GM18909 (cell line): ENCODE results near the gene ADAMTS2.

Experiments used
- ATAC-seq: cut with Tn5 transposase; IDR thresholded peaks from one replicate; pipeline ENCODE4 v1.9.1; 2021; ENCODE audit warnings: mild to moderate bottlenecking; ENCODE audit not compliant: unreplicated experiment, poor library complexity

Gene ADAMTS2

DNA sequence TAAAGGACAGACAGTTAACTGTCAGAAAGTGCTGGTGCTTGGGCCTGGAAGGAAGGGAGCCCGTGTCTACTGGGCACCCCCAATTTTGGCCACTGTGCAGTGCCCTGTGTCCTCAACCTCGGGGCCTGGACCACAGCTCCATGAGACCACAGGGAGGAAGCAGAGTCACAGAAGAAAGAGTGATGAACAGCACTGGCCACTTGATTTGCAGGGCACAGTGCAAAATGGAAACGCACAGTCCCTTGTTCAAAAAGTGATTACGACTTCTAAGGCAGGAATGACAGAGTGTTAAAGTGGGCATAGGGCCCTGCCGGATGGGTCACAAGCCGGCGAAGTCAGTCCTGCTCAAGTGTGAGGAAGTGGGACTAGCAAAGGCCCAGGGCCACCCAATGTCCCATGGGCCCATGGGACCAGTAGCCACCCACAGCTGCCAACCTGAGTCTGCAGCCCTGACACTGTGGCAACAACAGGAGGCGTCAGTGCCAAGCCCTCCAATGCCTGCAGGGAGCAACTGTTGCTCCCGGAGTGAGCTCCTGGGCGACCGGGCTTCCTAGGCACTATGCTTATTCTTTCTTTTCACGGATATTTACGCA lies 85.4 kb downstream of the ADAMTS2 start:
- ATAC-seq = no peak

DNA sequence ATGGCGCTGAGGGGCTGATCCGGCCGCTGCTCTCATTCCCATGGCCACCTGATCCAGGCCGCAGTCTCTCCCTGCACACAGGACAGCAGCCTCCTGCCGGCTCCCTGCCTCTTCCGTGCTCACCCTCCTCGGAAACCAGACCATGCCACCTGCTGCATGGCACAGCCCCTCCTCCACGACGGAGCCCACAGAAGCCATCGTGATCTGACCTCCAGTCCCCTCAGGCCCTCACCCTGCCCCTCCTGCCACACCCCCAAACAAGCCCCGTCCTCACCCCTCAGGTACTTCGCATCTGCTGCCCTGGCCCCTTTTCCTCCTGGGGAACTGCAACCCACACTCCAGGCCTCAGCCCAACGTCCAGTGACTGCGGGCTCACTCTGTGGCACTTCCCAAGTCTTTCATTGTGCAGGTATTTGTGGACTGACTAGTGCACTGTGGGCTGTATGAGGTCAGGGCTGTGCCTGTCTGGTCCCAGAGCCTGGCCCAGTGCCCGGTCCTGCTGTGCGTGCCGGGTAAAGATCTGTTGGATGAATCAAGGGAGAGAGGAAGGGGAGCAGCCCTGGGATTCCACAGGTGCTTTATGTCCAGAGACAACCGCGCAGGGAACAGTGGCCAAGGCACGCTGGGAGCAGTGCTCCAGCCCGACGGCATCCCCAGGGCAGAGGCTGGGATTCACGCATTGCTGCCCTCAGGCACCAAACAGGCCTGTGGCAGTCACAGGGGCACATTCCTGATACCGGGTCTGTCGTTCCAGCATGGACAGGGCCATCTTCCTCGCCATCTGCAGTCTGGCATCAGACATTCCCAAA lies 86.1 kb downstream of the ADAMTS2 start:
- ATAC-seq = no peak

DNA sequence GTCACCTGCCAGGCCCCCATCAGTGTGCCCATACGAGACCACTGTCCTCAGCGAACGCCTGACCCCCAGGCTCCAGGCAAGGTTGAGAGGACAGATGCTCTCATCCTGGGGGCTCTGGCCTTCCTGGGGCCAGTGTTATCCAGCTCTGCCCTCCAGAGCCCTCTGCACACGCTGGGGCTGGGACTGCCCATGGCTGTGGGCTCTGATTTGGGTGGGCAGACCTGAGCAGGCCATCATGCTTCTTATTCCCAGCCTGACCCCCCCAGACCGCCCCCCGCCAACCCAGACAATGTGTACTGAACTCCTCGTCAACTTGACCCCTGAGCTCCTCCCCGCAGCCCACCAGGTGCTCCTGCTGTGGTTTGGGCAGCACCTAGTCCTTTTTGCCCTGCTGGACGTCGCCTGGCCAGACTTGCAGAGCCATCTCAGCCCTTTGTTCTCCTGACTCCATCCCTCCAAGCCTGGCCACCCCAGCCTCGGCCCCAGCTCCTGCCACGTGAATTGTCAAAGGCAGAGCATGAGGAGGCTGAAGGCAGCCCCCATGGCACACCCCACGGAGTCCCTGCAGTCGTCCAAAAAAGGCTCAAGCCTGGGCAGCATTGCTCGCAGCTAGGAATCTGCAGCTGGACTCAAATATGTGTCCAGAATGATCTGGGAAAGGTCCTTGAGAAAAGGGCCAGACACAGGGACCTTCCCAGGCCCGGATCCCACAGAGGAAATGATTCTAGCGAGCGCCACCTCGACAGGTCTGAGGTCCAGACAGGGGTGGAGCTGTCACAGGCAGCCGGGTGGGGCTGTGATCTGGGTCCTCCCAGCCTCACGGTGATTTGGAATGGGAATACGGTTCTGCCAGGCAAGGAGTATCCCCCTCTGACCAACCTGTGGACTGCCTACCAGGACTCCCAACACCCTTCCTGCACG lies 87.0 kb downstream of the ADAMTS2 start:
- no peak for ATAC-seq

DNA sequence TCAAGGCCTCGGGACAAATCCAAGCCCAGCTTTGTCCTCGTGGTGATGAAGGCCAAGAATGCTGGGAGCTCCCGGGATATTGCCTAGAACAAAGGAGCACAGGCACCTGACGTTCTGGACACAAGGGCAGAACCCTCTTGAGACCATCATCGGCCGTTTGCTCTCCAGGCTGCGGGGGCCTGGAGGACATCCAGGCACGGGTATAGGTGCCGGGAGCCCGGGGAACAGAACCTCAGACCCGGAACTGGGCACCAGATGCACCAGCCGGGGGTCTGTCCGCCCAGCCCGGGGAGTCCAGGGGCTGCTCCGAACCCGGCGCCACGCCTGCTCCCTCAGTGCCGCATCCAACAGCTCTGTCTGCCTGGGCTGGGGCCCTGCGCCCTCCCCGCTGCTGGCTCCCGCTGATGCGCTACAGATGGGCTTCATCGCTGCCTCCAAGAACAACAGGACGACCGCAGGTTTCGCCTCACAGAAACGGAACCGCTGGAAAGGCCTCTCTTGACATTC lies 88.0 kb downstream of the ADAMTS2 start:
- no peak for ATAC-seq

DNA sequence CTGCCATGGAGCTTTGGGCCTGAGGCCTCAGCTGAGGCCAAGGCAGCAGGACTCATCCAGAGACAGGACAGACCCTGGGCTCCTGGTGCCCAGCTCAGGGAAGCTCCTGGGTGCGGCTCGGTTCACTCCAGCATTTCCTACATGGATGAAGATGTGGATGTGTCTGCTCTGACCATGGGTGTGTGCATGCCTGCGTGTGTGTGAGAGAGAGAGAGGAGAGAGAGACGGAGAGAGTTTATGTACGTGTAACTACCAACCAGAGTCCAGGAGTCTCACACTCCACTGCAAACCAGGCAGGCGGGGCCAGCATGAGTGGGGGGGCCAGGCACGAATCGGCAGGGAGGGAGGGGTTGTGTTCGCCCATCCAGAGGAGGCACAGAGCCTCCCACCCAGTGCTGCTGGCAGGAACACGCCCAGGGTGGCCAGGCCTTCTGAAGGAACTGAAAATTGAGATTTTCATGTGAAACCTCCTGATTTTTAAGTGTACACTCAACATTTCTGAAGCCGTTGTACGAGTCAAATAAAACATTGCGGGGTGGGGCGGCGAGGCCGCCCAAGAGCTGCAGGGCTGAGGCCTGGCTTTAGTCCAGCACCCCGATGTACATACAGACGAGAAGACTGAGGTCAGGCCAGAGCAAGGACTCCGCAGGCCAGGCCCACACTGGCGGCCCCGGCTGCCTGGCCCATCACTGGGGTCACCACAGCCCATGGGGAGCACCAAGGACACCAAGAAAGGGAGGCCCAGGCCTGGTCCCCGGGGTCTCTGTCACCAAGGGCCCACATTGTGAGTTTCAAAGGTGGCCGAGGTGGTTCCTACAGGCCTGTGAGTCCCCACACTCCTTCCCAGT lies 88.7 kb downstream of the ADAMTS2 start:
- no peak for ATAC-seq

- no peak for ATAC-seq
Measured at GRCh38 chr5:179255527-179256327, 89.5 kb downstream of the ADAMTS2 start.

DNA sequence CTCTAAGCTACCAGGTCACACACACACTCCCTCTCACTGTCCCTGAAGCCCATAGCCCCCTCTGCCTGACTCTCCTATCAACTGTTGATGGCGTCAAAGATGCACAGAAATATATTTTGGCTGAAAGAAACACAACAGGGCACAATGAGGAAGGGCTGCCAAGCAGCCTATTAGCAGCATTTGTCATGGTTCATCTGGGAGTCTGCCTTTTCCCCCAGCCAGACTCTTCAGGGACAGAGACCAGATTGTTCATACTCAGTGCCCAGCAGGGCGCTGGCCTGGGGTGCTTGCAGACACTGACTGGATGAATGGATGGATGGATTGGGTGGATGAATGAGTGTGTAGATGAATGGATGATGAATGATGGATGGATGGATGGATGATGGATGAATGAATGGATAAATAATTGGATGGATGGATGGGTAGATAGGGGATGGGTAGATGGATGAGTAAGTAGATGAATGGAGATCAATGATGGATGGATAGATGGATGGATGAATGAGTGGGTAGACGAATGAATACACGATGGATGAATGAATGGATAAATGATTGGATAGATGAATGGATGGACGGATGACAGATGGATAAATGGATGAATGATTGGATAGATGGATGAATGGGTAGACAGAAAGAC lies 90.5 kb downstream of the ADAMTS2 start:
- ATAC-seq = no peak

DNA sequence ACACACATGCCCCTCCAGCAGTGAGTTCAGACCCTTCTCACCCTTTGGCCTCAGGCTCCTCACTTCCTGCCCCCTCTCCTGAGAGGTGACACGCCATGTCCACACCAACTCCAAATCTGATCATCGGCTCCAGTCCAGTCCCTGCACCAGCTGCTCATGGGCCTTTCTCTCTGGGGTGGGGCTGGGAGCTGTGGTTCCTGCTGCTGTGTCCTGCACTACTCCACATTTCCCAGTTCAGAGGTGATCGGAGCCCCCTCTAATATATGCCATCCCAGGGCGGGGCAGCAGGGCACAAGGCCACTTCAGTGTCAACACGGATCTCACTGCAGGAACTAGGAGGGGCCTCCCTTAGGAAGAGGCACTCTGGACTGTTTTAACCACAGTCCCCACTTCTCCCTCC lies 91.5 kb downstream of the ADAMTS2 start:
- no peak for ATAC-seq

DNA sequence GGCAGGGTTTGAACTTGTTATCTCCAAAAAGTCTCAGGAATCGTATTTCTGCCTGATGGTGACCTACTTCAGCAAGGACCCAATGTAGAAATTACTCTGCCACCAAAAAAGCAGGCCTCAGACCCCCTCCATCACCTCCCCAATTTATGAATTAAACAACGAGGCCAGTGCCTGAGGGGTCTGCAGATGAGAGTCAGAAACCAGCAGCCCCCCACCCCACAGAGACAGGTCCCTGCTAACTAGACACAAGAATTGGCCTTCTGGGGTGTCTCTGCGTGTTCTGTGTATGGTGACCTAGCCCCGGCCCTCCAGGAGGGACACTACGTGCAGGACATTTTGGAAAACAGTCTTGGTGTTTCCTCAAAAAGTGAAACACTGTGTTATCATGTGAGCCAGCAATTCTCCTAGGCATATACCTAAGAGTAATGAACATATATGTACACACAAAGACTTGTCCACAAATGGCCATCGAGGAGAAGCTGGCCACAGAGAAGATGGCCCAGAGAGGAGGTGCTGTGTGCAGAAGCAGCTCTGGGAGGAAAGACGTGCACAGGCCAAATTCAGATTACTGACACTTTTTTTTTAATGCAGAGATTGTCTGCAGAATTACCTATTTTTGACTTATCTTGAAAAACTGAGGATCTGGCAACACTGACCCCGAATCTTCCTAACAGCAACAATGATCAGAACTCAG lies 93.8 kb downstream of the ADAMTS2 start:
- ATAC-seq = no peak

DNA sequence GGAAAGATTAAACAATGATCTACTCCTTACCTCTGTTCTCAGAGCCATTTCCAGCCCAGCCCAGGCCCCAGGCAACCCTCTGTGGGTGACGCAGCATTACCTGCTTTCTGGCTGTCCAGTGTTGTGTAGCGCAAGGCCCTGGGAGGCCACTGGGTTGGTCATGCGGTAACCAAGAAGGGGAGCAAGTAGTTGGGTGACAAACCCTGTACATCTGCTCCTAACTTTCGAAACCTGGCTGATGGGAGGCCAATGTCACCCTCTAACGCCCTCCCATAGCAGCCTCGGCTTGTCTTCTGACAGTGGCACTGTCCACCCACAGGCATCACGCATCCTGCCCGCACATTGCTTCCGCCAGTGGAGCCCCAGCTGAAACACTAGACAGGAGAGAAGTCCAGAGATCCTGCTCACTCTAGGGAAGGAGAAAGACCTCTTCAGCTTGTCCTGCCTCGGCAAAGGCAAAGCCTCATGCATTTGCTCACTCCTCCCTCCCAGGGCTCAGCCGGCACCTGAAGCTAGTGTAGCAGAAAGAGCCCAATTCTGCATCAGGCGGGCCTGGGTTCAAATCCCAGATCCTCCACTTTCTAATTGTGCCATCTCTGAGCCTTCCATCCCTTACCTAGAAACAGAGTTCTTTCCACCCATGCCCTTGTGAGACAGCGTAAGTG lies 94.6 kb downstream of the ADAMTS2 start:
- no peak for ATAC-seq

- ATAC-seq = no peak
Measured at GRCh38 chr5:179246227-179246626, 99.0 kb downstream of the ADAMTS2 start.

- ATAC-seq = no peak
Measured at GRCh38 chr5:179245031-179245430, 100.2 kb downstream of the ADAMTS2 start.

DNA sequence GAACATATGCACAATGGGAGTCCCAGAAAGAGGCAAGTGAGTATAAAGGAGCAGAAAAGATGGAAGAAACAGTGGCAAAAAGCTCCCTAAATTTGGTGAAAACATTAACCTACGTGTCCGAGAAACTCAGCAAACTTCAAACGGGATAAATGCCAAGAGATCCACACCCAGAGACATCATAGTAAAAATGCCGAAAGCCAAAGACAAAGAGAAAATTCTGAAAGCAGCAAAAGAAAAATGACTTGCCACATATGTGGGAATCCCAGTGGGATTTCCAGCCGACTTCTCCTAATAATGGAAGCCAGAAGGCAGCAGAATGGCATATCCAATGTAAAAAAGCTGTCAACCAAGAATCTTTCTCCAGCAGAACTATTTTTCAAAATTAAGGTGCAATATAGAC lies 101.2 kb downstream of the ADAMTS2 start:
- no peak for ATAC-seq

DNA sequence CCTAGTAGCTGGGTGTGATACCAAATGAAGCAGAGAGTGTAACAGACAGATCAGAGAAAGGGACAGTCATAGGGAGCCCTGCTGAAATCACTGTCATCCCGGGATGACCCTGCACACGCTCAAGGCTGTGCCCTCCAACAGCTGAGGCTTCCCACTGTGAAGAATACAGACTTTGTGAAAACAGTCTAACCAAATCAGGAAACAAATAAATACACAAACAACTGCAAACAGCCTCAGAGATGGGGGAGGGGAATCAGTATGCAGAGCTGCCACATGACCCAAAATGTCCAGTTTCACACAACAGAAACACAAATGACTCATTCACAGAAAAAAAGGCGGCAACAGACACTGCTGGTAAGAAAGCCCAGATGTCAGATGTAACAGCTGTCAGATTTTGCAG lies 101.9 kb downstream of the ADAMTS2 start:
- ATAC-seq = no peak

DNA sequence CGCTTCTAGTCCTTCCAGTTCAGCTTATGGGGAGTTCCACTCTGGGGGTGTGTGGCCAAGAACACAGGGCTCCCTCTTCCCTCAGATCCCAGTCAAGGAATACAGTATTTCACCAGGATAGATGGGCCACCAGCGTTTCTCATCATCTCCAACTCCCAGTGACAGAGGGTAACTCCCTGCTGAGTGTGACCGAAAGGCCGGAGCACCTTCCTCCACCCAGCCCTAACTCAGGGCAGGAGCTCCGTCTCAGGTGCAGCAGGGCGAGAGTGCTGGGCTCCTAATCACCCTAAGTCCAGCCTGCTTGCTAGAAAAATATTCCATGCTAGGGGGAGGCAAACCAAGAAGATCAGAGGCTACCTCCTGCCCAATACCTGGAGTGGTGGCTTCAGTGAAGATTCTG lies 102.6 kb downstream of the ADAMTS2 start:
- ATAC-seq = no peak

GRCh38 chr5:179241764-179242370 lies 103.4 kb downstream of the ADAMTS2 start:
- ATAC-seq = no peak

DNA sequence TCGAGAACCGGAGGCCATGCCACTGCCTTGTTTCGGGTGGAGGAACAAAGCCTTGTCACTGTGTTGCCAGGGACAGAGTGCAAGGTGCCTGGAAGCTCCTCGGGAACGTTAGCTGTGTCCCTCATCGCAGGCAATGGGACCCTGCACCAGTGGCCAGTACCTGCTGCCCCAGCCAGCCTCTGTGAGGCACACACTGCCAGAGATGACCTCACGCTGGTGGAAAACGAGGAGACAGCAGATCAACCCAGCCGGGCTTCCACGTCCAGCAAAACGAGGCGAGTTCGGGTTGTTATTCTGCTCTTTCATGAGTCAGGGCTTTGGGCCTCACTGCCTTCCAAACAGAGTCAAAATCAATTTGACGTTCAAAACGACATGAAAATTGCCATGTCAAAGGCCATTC lies 104.1 kb downstream of the ADAMTS2 start:
- no peak for ATAC-seq
